Spleen (tissue), 7 donors: ENCODE measurements around the gene HECTD1.

ENCODE experiments used
- CTCF ChIP-seq, 11 experiments: fragments of 200-600 bp in 7 of 11; fragments of 450-650 bp in 4 of 11; sonication (generic) in 4 of 11; IDR thresholded peaks in 8 of 11; conservative IDR thresholded peaks in 3 of 11; 1 replicate in 7 of 11; 2 replicates in 4 of 11; pipeline versions ENCODE4 v1.4.0 to v1.8.0; 2016 to 2021; ENCODE audit warnings: antibody characterized with exemption in 11 of 11, inconsistent platforms in 4 of 11, mild to moderate bottlenecking in 1 of 11
- POLR2AphosphoS5 ChIP-seq, 3 donors: sonication (generic); formaldehyde crosslinking; IDR thresholded peaks; one replicate each; pipeline ENCODE4 v1.5.1; 2017; ENCODE audit warnings: antibody characterized with exemption in 3 of 3
- donor health status: DM: no; HTN: no; CAD: no; lungs with moderate emphysema.
- donor health status: DM: no; HTN: no; CAD: no.
- donor health status: DM: no; HTN: no; CAD: no.

DNA sequence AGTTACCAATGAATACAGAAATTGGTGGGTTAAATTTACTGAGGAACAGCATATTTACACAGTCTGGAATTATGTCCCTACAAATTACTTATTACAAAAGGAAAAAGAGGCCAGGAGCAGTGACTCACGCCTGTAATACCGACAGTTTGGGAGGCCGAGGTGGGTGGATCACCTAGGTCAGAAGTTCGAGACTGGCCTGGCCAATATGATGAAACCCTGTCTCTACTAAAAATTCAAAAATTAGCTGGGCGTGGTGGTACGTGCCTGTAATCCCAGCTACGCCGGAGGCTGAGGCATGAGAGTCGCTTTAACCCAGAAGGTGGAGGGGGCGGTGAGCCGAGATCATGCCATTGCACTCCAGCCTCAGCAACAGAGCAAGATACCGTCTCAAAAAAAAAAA is 52.6 kb downstream of the HECTD1 start:
- TF ChIP-seq POLR2AphosphoS5 (IDR thresholded peaks at IDR 0.05): no peak
- no peak for TF ChIP-seq CTCF (IDR thresholded peaks at IDR 0.05 in 8 of 11, conservative IDR thresholded peaks at IDR 0.05 in 3 of 11)
